Kasumi-1 (cell line): Measurements from ENCODE around the gene LSR.

Experiments
- DNase-seq, 2 experiments: peaks; one replicate each; lab custom pipeline; 2025; lab: John Stamatoyannopoulos, UW

Gene LSR

DNA sequence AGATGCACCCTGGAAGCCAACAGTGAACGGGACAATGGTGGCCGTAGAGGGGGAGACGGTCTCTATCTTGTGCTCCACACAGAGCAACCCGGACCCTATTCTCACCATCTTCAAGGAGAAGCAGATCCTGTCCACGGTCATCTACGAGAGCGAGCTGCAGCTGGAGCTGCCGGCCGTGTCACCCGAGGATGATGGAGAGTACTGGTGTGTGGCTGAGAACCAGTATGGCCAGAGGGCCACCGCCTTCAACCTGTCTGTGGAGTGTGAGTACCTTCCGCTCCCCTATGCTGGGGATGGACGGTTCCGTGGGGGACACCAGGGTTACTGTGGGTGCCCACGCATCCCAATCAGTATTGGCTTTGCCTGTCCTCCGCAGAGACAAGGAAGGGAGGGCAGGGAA is 53.6 kb downstream of the LSR start:
- DNase-seq, result no peak

DNA sequence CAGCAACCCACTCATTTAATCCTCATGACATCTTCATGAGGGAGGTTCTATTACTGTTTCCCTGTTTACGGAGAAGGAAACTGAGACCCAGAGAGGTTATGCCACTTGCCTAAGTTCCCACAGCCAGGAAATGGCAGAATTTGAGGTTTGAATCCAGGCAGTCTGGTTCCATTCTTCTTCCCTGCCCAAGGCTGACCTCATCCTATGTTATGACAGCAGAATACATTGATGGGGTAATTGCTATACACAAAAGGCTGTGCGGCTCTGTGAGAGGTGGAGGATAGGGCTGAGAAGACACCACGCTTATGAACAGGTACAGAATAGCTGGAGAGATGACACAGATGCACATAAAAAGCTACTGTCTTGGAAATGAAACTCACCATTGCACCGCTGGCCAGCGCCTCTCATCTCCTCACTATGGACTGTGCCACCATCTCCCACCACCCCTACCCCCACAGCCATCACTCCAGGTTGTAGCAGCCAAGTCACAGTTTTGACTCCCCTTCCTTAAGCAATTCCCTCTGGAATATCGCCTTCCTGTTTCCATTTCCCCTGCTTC is 54.6 kb downstream of the LSR start:
- DNase-seq, result no peak

GRCh38 chr19:35304036-35304435 is 55.2 kb downstream of the LSR start:
- DNase-seq, result no peak

GRCh38 chr19:35305181-35305580 is 56.4 kb downstream of the LSR start:
- DNase-seq, result no peak

DNA sequence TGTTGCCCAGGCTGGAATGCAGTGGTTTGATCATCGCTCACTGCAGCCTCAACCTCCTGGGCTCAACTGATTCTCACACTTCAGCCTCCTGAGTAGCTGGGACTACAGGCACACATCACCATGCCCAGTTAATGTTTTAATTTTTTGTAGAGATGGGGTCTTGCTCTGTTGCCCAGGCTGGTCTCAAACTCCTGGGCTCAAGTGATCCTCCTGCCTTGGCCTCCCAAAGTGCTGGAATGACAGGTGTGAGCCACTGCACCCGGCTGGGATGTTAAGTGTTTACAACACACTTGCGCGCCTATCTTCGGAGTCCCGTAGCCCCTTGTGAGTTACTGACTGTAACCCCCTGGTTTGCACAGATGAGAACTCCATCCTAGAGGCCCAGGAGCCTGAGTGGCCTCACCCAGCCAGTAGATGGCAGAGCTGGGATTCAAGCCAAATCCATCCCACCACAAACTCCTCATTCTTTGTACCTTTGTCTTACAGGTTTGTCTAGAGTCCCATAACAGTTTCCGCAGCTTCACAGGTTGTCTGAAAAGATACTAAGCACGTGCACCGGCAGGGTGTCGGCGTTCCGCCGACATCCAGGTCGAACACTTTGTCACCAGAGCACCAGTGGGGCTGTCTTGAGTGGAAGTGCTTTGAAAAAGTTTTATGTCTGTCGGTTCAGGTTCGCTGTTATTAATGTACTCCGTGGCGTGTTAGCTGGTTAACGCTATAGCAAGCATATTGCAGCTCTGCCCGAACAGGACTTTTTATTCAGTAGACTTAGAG is 57.9 kb downstream of the LSR start:
- peak; percentile 45 to 50 for DNase-seq

DNA sequence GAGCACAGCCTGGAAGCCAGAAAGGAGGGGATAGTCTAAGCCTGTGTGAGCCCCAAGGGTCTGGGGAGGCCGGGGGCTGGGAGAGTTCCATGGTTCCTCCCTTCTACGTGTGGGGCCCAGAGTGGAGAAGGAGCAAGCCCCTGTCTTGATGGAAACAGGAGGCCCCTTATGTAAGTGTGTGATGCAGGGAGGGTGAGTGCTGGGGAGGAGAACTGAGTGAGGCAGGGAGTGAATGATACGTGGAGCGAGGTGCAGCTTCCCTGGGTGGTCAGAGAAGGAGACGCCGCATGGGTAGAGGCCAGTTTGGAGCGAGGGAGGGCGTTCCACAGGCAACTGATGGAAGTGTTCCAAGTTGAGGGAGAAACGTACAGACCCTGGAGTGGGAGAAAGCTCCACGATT is 59.1 kb downstream of the LSR start:
- DNase-seq, result no peak

DNA sequence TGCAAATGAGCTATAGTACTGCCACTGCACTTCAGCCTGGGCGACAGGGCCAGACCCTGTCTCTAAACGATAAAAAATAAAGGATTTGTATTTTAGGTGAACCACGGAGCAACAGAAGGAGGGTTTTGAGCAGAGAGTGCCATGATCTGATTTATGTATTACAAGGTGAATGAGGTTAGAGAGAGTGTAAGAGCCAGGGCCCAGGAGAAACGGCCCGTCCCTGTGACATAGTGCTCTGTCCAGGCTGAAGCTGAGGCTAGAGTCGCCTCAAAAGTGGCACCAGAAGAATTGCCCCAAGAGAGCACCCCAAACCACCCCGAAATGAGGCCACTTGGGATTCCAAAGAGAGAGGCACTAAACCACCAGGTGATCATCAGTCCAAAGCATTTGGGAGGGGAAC is 60.1 kb downstream of the LSR start:
- no peak for DNase-seq

GRCh38 chr19:35309481-35310279 is 60.9 kb downstream of the LSR start:
- DNase-seq, result no peak

GRCh38 chr19:35310331-35310730 is 61.5 kb downstream of the LSR start:
- DNase-seq, result no peak

DNA sequence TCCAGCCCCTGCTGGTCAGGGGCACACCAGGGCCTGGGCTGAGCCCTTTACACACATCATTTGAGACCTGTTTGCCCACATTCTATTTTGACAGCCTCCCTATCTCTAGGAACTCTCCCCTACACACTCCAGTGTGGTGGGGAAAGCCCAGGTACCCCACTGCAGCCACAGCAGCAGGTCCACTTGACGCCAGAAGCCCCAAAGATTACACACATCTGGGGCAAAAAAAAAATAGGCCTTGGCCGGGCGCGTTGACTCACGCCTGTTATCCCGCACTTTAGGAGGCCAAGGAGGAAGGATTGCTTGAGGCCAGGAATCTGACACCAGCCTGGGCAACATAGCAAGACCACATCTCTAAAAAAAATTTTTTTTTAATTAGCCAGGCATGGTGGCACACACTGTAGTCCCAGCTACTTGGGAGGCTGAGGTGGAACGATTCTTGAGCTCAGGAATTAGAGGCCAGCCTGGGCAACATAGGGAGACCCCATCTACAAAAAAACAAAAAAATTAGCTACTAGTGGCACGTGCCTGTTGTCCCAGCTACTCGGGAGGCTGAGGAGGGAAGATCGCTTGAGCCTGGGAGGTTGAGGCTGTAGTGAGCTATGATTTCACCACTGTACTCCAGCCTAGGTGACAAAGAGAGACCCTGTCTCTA is 62.1 kb downstream of the LSR start:
- no peak for DNase-seq

DNA sequence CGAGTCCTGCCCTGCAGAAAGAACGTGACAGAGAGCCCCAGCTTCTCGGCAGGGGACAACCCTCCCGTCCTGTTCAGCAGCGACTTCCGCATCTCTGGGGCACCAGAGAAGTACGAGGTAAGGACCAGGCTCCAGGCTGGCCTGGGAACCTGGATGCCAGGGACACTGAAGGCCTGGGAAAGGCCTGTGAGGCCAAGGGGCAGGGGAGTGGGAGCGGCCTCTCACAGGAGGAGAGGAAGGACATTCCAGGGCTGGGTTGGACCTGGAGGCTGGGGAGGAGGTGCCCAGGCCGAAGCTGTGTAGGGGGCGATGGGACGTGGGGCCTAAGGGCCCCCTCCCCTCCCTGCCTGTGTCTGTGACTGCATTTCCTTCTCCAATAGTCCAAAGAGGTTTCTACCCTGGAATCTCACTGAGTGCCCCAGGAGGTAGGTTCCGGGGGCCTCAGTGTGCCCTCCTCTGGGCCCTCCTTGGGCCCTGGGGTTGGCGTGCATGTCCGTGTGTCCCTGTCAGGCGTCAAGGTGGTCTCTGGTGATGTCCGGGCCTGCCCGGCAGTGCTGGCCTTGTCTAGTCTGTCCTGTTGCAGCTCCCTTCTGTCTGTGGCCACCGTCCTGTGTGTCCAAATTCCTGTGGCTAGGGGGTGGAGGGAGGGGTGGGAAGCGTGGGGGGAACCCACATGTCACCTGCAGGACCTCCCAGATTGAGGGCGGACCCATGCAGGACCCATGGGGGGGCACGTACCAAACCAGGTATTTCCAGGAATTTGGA is 63.3 kb downstream of the LSR start:
- no peak for DNase-seq

DNA sequence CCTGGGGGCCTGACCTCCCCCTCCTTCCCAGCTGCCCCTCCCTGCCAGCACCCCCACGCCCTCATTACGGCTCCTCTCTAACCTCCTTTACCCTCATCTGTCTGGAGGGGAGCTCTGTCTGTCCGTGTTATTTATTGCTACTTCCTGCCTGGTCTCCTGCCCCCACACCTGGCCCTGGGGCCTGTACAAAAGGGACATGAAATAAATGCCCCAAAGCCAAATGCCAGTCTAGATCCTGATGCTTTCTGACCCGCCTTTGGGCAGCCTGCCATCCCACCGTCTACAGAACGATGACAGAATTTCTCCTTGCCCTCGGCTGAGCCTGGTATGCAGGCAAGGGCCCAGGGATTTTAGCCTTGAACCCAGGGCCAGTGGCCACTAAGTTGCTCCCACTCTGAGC is 64.8 kb downstream of the LSR start:
- no peak for DNase-seq

- no peak for DNase-seq
These were observed 65.2 kb downstream of the LSR start for GRCh38 chr19:35314031-35314430.

DNA sequence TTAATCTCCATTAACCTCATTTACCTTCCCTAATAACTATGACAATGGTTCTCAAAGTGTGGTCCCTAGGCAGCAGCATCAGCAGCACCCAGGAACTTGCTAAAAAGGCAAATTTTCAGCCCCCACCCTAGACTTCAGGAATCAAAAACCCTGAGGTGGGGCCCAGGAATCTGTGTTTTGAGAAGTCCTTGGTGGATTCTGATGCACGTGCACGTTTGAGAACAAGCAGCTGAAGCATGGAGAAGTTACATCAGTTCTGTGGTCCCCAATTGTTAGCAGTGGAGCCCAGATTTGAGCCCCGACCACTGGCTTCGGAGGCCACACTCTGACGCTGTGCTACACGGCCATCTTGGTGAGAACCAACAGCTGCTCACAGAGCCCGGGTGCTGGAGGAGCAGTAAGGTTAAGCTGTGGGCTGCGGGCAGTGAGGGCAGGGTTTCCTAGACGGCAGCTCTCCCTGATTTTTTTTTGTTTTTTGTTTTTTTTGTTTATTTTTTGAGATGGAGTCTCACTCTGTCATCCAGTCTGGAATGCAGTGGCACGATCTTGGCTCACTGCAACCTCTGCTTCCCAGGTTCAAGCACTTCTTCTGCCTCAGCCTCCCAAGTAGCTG is 66.2 kb downstream of the LSR start:
- no peak for DNase-seq

GRCh38 chr19:35315883-35316282 is 67.1 kb downstream of the LSR start:
- DNase-seq, result no peak

DNA sequence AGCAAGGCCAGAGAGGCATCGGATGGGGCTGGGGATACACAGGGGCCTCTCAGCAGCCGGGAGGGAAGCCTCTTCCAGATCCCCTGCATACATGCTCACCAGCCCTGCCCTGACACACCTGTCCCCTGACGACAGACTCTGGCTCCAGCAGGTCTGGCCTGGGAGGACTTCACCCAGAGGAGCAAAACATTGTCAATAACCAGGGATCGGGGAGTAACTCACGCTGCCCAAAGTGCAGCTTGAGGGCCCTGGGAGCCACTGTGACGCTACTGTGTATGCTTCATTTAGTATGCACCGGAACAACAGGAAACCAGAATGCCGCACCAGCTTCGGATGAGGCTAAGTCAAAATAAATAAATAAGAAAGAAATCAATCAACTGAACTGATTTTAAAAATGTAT is 67.8 kb downstream of the LSR start:
- DNase-seq, result no peak
